Activated naive CD4-positive, alpha-beta T cell treated with anti-CD3 and anti-CD28 coated beads for 36 hours (primary cell): ENCODE results near the gene NRXN3. TPM values are rescaled to one million over a fixed set of nuclear protein-coding genes. Genes with fewer than 3 reads are reported as not detected.
A peak's percentile ranks its signal among the peaks of the same experiment; 100 is the strongest.

Experiments
- CTCF ChIA-PET: fragments of 350-600 bp; sonication (Branson Sonifier 250); formaldehyde crosslinking; loops from one replicate; lab custom pipeline; 2021; ENCODE audit warnings: antibody characterized with exemption; lab: Charles Lee
- DNase-seq: peaks from one replicate; pipeline ENCODE4 v3.0.0-alpha.2; 2020
- H3K27ac Mint-ChIP-seq: one replicate; pipeline ENCODE4 v1.8.0; 2021; ENCODE audit warnings: mild to moderate bottlenecking, mixed read lengths
- H3K27me3 Mint-ChIP-seq: one replicate; pipeline ENCODE4 v1.8.0; 2021; ENCODE audit warnings: low read depth, mixed read lengths
- H3K36me3 Mint-ChIP-seq: one replicate; pipeline ENCODE4 v1.8.0; 2021; ENCODE audit warnings: low read depth, mixed read lengths
- H3K4me1 Mint-ChIP-seq: one replicate; pipeline ENCODE4 v1.8.0; 2021; ENCODE audit warnings: low read depth, mixed read lengths
- H3K4me3 Mint-ChIP-seq: one replicate; pipeline ENCODE4 v1.8.0; 2021; ENCODE audit warnings: mild to moderate bottlenecking, moderate library complexity, mixed read lengths
- H3K9me3 Mint-ChIP-seq: one replicate; pipeline ENCODE4 v1.8.0; 2021; ENCODE audit warnings: mixed read lengths
- intact Hi-C: fragments of 100-400 bp; cut with micrococcal nuclease; formaldehyde crosslinking; loops from one replicate; pipeline ENCODE4 v1.15.1; 2023
- total RNA-seq, 2 experiments: library from RNA; stranded (reverse); gene quantifications; one replicate each; pipeline ENCODE4 v1.2.3, GENCODE V29; 2021

The NRXN3 gene
- total RNA-seq, 2 experiments from 2014 or later: not detected

DNA sequence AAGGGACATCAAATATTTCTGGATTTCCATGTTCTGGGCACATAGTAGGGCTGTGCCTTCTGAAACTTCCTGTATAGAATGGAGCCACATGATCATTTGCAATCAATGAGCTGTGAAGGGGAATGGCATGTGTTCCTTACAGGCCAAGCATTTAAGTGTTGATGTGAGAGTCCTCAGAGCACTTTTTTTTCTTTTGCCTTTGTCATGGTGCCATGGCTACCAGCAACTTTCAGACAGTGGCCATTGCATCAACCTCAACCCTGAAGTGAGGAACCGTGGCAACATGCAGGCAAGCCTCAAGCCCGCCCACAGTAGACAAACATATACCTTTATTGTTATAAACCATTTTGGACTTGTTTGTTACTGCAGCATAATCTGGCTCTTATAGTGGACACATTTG lies 948.1 kb downstream of the NRXN3 start:
- Mint-ChIP-seq H3K36me3 (no peaks in the 10 kb centered on the region), H3K9me3 (peaks cover 2% of the 10 kb centered on the region), H3K4me3 (no peak overlapping the region), H3K27ac (no peak overlapping the region), H3K27me3 (no peaks in the 10 kb centered on the region), H3K4me1 (no peaks in the 10 kb centered on the region)
- CTCF ChIA-PET: no interaction called here
- DNase-seq: no peak
- intact Hi-C loops: no loop called here

DNA sequence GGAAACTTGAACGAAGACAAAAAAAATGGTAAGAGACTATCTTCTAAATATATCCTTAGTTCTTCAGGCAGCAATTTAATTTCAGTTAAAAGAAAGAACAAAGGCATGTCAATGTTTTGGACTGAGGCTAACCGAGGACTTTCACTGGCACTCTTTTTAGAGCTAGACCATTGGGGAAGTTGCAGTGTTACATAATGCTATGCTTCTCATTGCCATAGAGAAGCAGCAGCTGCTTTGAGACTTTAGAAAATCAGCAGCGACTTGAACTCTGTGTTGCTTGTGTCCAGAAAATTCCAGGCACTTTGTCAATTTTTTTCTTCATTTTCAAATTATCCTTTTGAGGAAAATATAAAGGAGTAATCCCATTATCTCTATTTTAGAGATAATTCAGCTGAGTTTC lies 964.2 kb downstream of the NRXN3 start:
- DNase-seq: no peak
- Mint-ChIP-seq H3K4me1 (no peaks in the 10 kb centered on the region), H3K27me3 (no peaks in the 10 kb centered on the region), H3K9me3 (no peaks in the 10 kb centered on the region), H3K36me3 (no peaks in the 10 kb centered on the region), H3K27ac (no peak overlapping the region), H3K4me3 (no peak overlapping the region)
- intact Hi-C loops: no loop called here
- CTCF ChIA-PET: no interaction called here

GRCh38 chr14:79136071-79137044 lies 966.2 kb downstream of the NRXN3 start:
- intact Hi-C loops: no loop called here
- Mint-ChIP-seq H3K9me3 (no peaks in the 10 kb centered on the region), H3K27ac (no peak overlapping the region), H3K36me3 (no peaks in the 10 kb centered on the region), H3K27me3 (no peaks in the 10 kb centered on the region), H3K4me3 (no peak overlapping the region), H3K4me1 (no peaks in the 10 kb centered on the region)
- CTCF ChIA-PET: interaction anchor here (0.5 kb wide), 1 partner anchor 270 kb away, joined by 5 read pairs; no protein-coding TSS in a partner anchor
- DNase-seq: no peak

- Mint-ChIP-seq H3K9me3 (no peaks in the 10 kb centered on the region), H3K4me1 (no peaks in the 10 kb centered on the region), H3K4me3 (no peak overlapping the region), H3K27me3 (no peaks in the 10 kb centered on the region), H3K27ac (no peak overlapping the region), H3K36me3 (no peaks in the 10 kb centered on the region)
- CTCF ChIA-PET: no interaction called here
- intact Hi-C loops: no loop called here
- DNase-seq: no peak
Observed at GRCh38 chr14:79137045-79137430, 966.9 kb downstream of the NRXN3 start.

DNA sequence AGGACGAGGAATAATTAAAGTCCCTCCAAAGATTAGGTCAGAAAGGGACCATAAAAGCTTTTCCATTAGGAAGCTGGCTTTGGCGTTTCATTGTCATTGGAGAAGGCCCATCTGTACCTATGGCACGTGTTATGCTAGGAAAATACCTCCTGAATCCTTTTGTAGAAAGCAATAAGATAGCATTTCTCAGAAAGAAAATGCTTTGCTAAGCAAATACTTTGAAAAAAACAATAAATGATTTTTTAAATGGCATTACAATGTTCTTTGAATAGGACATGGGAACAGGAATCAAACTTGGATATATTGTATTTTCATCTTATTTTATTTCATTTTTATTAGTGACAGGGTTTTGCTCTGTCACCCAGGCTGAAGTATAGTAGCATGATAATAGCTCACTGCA lies 967.7 kb downstream of the NRXN3 start:
- intact Hi-C loops: no loop called here
- CTCF ChIA-PET: no interaction called here
- Mint-ChIP-seq H3K27me3 (no peaks in the 10 kb centered on the region), H3K36me3 (no peaks in the 10 kb centered on the region), H3K27ac (no peak overlapping the region), H3K4me3 (no peak overlapping the region), H3K4me1 (no peaks in the 10 kb centered on the region), H3K9me3 (no peaks in the 10 kb centered on the region)
- no peak for DNase-seq

DNA sequence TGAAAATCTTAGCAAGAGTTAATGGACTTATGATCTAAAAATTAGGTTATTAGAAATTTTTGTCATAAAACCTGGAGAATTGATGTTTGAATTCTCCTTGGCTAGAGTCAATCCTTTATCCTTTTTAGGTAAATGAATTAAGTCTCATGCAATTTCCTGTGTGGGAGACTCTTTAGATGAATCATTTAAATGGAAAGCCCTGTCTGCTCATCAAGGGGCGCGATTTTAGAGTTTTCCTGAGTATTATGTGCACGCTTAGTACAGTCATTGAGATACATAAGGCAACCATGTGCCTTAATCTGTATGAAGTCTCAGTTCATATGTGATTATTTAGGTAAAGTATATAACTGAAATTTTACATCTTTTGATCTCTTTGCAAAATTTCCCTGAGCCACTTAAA lies 974.7 kb downstream of the NRXN3 start:
- H3K4me1 Mint-ChIP-seq: no peaks in the 10 kb centered on the region
- H3K27me3 Mint-ChIP-seq: peaks cover 2% of the 10 kb centered on the region
- CTCF ChIA-PET: no interaction called here
- no peaks in the 10 kb centered on the region for H3K36me3 Mint-ChIP-seq
- H3K4me3 Mint-ChIP-seq: no peak overlapping the region
- no peak overlapping the region for H3K27ac Mint-ChIP-seq
- intact Hi-C loops: loop anchor here (1.0 kb wide), 1 partner anchor 37 kb away; no protein-coding TSS in a partner anchor
- DNase-seq: no peak
- H3K9me3 Mint-ChIP-seq: peaks cover 1% of the 10 kb centered on the region

DNA sequence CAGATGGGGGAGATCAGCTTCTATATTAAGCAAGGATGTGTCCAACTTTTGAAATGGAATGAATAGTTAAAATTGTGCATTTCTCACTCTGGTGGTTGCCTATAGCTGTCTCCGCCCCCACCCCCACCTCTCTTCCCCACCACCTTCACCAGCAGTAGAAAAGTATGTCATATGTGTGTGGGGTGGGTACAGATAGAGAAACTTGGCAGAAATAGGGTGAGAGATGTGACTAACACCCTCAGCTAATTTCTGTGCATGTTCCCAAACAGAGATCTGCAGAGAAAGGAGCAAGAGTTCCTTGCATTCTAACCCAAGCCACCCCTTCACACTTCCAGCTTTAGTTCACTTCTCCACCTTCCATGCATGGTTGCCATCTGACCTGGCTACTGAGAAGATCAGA lies 980.1 kb downstream of the NRXN3 start:
- Mint-ChIP-seq H3K9me3 (peaks cover 6% of the 10 kb centered on the region), H3K27ac (no peak overlapping the region), H3K4me1 (no peaks in the 10 kb centered on the region), H3K36me3 (no peaks in the 10 kb centered on the region), H3K27me3 (peaks cover 2% of the 10 kb centered on the region), H3K4me3 (no peak overlapping the region)
- no peak for DNase-seq
- intact Hi-C loops: no loop called here
- CTCF ChIA-PET: interaction anchor here (1.0 kb wide), 1 partner anchor 190 kb away, joined by 3 read pairs; no protein-coding TSS in a partner anchor

DNA sequence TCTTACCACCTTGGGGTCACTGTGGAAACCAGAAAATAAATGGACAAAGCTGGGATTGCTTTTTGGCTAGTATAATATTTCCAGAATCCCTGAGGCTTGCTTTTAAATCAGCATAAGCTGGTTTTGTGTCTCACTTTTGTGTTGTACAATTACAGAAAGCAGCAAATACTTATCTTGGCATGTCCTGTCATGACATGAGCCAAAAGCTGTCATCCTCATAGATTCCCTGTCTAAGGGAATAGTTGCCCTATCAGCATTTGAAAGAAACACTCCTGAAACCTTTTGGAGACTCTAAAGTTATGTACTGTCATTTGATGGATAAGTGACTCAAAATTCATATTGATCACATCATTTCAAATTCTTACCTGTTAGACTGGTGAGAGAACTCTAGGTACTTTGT lies 987.2 kb downstream of the NRXN3 start:
- intact Hi-C loops: no loop called here
- Mint-ChIP-seq H3K36me3 (no peaks in the 10 kb centered on the region), H3K4me1 (no peaks in the 10 kb centered on the region), H3K27ac (no peak overlapping the region), H3K27me3 (no peaks in the 10 kb centered on the region), H3K4me3 (no peak overlapping the region), H3K9me3 (peaks cover under 1% of the 10 kb centered on the region)
- CTCF ChIA-PET: no interaction called here
- no peak for DNase-seq

- no peaks in the 10 kb centered on the region for H3K27me3 Mint-ChIP-seq
- H3K27ac Mint-ChIP-seq: no peak overlapping the region
- no peaks in the 10 kb centered on the region for H3K36me3 Mint-ChIP-seq
- CTCF ChIA-PET: interaction anchor here (0.6 kb wide), 1 partner anchor 310 kb away, joined by 3 read pairs; no protein-coding TSS in a partner anchor
- H3K4me1 Mint-ChIP-seq: no peaks in the 10 kb centered on the region
- intact Hi-C loops: no loop called here
- peak; percentile 13 for DNase-seq
- H3K4me3 Mint-ChIP-seq: no peak overlapping the region
- H3K9me3 Mint-ChIP-seq: peaks cover 3% of the 10 kb centered on the region
Observed at GRCh38 chr14:79161571-79161970, 991.4 kb downstream of the NRXN3 start.

DNA sequence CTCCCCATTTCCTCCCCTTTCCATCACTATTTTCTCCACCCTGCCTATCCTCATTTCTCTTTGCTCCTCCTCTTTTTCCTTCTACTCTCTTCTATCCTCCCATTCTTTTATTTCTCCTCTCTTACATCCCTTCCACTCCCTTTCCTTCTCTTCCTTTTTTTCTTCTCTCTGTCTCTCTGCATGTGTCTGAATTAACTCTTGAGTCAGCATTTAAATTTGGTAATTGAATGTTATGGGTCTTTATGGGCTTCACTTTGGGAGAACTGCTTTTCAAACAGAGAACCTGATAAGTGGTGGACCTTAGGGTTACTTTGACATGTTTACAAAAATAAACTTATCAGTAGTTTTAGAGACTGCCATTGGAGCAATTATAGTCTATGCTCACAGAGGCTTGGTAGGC lies 992.7 kb downstream of the NRXN3 start:
- Mint-ChIP-seq H3K9me3 (peaks cover 3% of the 10 kb centered on the region), H3K27ac (no peak overlapping the region), H3K27me3 (no peaks in the 10 kb centered on the region), H3K4me1 (no peaks in the 10 kb centered on the region), H3K36me3 (no peaks in the 10 kb centered on the region), H3K4me3 (no peak overlapping the region)
- intact Hi-C loops: no loop called here
- DNase-seq: no peak
- CTCF ChIA-PET: no interaction called here

GRCh38 chr14:79165471-79166090 lies 995.4 kb downstream of the NRXN3 start:
- no peak for DNase-seq
- intact Hi-C loops: no loop called here
- H3K36me3 Mint-ChIP-seq: no peaks in the 10 kb centered on the region
- H3K4me3 Mint-ChIP-seq: no peak overlapping the region
- H3K27me3 Mint-ChIP-seq: no peaks in the 10 kb centered on the region
- no peak overlapping the region for H3K27ac Mint-ChIP-seq
- no peaks in the 10 kb centered on the region for H3K4me1 Mint-ChIP-seq
- CTCF ChIA-PET: no interaction called here
- peaks cover 3% of the 10 kb centered on the region for H3K9me3 Mint-ChIP-seq

GRCh38 chr14:79166171-79166570 lies 996.0 kb downstream of the NRXN3 start:
- Mint-ChIP-seq H3K36me3 (no peaks in the 10 kb centered on the region), H3K27ac (no peak overlapping the region), H3K9me3 (peaks cover 3% of the 10 kb centered on the region), H3K27me3 (no peaks in the 10 kb centered on the region), H3K4me3 (no peak overlapping the region), H3K4me1 (no peaks in the 10 kb centered on the region)
- CTCF ChIA-PET: no interaction called here
- DNase-seq: no peak
- intact Hi-C loops: no loop called here

- H3K4me3 Mint-ChIP-seq: no peak overlapping the region
- no peaks in the 10 kb centered on the region for H3K27me3 Mint-ChIP-seq
- H3K27ac Mint-ChIP-seq: no peak overlapping the region
- intact Hi-C loops: no loop called here
- H3K9me3 Mint-ChIP-seq: no peaks in the 10 kb centered on the region
- CTCF ChIA-PET: no interaction called here
- no peaks in the 10 kb centered on the region for H3K36me3 Mint-ChIP-seq
- no peaks in the 10 kb centered on the region for H3K4me1 Mint-ChIP-seq
- DNase-seq: no peak
Observed at GRCh38 chr14:79167957-79168356, 997.8 kb downstream of the NRXN3 start.
